Nephron progenitor cell (in vitro differentiated cells): Measurements from ENCODE around the gene POLR3F.

ENCODE experiments used
- DNase-seq: peaks from one replicate; pipeline ENCODE4 v3.0.0; 2021
- H3K27ac Mint-ChIP-seq: 2 replicates; pipeline ENCODE4 v1.8.0; 2021; ENCODE audit warnings: mild to moderate bottlenecking, moderate library complexity, mixed read lengths
- H3K27me3 Mint-ChIP-seq: 2 replicates; pipeline ENCODE4 v1.8.0; 2021; ENCODE audit warnings: mild to moderate bottlenecking, low read depth, mixed read lengths; ENCODE audit not compliant: poor library complexity
- H3K36me3 Mint-ChIP-seq: 2 replicates; pipeline ENCODE4 v1.8.0; 2021; ENCODE audit warnings: low read depth, mixed read lengths
- H3K4me1 Mint-ChIP-seq: 2 replicates; pipeline ENCODE4 v1.8.0; 2021; ENCODE audit warnings: mixed read lengths
- H3K4me3 Mint-ChIP-seq: 2 replicates; pipeline ENCODE4 v1.8.0; 2021; ENCODE audit warnings: mild to moderate bottlenecking, moderate library complexity, mixed read lengths
- H3K9me3 Mint-ChIP-seq: 2 replicates; pipeline ENCODE4 v1.8.0; 2021; ENCODE audit warnings: mild to moderate bottlenecking, moderate library complexity, mixed read lengths
- CTCF ChIP-seq: fragments of 200-600 bp; sonication (generic); IDR thresholded peaks from 2 replicates; pipeline ENCODE4 v1.5.0; 2021; ENCODE audit warnings: antibody characterized with exemption

Gene POLR3F

GRCh38 chr20:18532626-18533025 lies 65.4 kb downstream of the POLR3F start:
- Mint-ChIP-seq H3K4me1 (no peaks in the 10 kb centered on the region), H3K9me3 (no peaks in the 10 kb centered on the region), H3K4me3 (no peak overlapping the region), H3K27me3 (no peaks in the 10 kb centered on the region), H3K27ac (no peak overlapping the region), H3K36me3 (peaks cover 79% of the 10 kb centered on the region)
- no peak for DNase-seq
- TF ChIP-seq CTCF, result no peak

GRCh38 chr20:18533491-18533890 lies 66.3 kb downstream of the POLR3F start:
- Mint-ChIP-seq H3K4me1 (no peaks in the 10 kb centered on the region), H3K27ac (no peak overlapping the region), H3K9me3 (no peaks in the 10 kb centered on the region), H3K4me3 (no peak overlapping the region), H3K36me3 (peaks cover 82% of the 10 kb centered on the region), H3K27me3 (no peaks in the 10 kb centered on the region)
- no peak for DNase-seq
- no peak for TF ChIP-seq CTCF

DNA sequence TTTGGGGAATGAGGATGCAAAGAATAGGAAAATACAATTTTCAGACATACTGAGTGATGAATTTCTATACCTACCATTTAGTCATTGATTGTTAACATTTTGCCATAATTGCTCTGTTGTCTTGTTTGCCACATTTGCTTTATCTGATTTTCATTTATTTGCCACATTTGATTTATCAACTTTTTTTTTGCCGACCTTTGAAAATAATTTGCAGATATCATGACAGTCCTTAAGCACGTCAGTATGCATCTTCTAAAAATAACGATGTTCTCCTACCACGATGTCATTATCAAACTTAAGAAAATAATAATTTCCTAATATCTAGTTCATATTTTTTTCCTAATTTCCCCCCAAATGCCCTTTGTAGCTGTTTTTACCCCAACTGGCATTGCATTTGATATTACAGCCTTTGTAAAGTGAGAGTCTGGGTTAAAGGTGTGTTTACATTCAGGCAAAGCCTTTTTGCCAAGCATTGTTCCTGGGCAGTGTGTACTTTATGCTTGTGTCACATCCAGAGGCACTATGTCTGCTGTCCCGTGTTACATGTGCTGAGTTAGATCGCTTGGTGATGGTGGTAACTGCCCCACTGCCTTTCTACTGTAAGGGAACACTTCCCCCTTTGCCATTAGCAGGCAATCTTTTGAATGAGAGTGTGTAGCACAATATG lies 66.9 kb downstream of the POLR3F start:
- Mint-ChIP-seq H3K4me3 (no peak overlapping the region), H3K9me3 (no peaks in the 10 kb centered on the region), H3K27ac (no peak overlapping the region), H3K4me1 (no peaks in the 10 kb centered on the region), H3K36me3 (peaks cover 80% of the 10 kb centered on the region), H3K27me3 (no peaks in the 10 kb centered on the region)
- no peak for DNase-seq
- no peak for TF ChIP-seq CTCF
